Renal cortex interstitium (tissue), 11 donors: ENCODE data around the gene CDC42EP2. TPM values are rescaled to one million over a fixed set of nuclear protein-coding genes. Genes with fewer than 3 reads are reported as not detected.

Source experiments
- DNase-seq, 11 donors: peaks; one replicate each; pipeline ENCODE4 v3.0.0-alpha.2; 2013; ENCODE audit warnings: low read depth in 9 of 11, low spot score in 4 of 11; ENCODE audit errors: extremely low read depth in 1 of 11
- polyA plus RNA-seq, 3 donors: library from polyadenylated mRNA; unstranded; fragments of 120-200 nt; gene quantifications; one replicate each; pipeline ENCODE4 v1.2.1, GENCODE V29; 2013; ENCODE audit not compliant: insufficient read length in 3 of 3

Gene CDC42EP2
- polyA plus RNA-seq, 3 donors = 8.8 to 12.7 (median 11.3) TPM

GRCh38 chr11:65291613-65292012 is 23.1 kb upstream of the CDC42EP2 start:
- no peak for DNase-seq

DNA sequence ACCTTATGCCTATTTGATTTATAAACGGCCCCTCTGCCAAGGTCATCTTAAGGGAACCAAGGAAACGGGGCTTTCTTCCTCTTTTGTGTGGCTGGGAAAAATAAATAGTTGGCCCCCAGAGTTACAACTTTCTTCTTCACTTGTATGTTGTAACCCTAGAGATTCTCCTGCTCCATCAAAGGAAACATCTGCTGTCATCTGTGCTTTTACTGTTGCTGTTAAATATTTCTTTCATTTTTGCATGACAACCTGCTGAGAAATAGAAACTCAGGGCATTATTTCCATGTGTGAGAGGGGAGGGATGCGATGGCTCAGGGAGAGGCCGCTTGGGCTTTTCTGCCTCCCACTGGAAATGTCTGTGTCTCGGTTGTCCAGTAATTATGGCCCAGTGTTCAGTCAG is 21.8 kb upstream of the CDC42EP2 start:
- no peak for DNase-seq

GRCh38 chr11:65293909-65294381 is 20.7 kb upstream of the CDC42EP2 start:
- DNase-seq = peak in 4 of 11 donors; percentile 63 to 78 (median 72)

- no peak for DNase-seq
Measured at GRCh38 chr11:65295001-65295400, 19.7 kb upstream of the CDC42EP2 start.

- DNase-seq = no peak
Measured at GRCh38 chr11:65295571-65296341, 18.9 kb upstream of the CDC42EP2 start.

- no peak for DNase-seq
Measured at GRCh38 chr11:65297026-65297672, 17.5 kb upstream of the CDC42EP2 start.

- DNase-seq = peak in 1 of 11 donors; percentile 62
Measured at GRCh38 chr11:65298131-65298535, 16.5 kb upstream of the CDC42EP2 start.

DNA sequence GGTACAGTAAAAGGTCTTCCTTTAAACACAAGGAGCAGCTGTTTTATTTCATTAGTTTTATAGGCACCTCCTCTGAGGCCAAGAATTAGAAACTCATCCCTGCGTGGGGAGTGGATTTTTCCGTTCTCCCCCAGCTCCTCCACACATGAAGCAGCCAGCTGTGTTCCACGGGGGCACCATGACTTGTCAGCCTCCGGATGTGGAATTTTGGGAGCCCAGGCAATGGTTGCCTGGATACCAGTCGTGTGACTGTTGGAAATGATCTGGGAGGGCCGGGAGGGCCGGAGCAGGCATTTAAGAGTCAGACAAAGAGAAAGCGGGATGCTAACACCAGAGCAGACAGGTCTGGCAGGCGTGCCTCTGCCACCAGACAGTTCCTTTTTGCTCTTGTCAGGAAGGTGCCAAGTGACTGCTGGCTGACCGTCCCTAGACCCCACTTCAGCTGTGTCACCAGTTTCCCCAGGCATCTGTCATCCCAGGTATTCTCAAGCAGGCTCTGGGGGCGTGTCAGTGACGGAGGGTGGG is 15.9 kb upstream of the CDC42EP2 start:
- peak in 4 of 11 donors; percentile 76 to 86 (median 78) for DNase-seq

DNA sequence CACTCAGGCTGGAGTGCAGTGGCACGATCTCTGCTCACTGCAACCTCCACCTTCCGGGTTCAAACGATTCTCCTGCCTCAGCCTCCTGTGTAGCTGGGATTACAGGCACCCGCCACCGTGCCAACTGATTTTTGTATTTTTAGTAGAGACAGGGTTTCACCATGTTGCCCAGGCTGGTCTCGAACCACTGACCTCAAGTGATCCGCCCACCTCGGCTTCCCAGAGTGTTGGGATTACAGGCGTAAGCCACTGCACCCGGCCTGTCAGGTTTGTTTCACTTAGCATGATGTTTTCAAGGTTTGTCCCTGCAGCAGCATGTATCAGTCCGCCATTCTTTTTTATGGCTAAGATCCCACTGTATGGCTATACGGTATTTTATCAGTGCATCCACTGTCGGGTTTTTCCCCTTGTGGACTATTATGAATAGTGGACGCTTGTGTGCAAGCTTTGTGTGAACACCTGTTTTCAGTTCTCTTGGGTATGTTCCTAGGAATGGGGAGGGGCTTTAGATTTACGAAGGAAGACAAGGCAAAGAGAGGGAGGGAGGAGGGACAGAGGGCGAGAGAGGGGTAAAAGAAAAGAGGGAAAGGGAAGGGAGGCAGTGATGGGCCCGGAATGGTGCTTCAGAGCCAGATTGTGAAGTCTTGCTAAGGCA is 13.9 kb upstream of the CDC42EP2 start:
- DNase-seq = no peak

DNA sequence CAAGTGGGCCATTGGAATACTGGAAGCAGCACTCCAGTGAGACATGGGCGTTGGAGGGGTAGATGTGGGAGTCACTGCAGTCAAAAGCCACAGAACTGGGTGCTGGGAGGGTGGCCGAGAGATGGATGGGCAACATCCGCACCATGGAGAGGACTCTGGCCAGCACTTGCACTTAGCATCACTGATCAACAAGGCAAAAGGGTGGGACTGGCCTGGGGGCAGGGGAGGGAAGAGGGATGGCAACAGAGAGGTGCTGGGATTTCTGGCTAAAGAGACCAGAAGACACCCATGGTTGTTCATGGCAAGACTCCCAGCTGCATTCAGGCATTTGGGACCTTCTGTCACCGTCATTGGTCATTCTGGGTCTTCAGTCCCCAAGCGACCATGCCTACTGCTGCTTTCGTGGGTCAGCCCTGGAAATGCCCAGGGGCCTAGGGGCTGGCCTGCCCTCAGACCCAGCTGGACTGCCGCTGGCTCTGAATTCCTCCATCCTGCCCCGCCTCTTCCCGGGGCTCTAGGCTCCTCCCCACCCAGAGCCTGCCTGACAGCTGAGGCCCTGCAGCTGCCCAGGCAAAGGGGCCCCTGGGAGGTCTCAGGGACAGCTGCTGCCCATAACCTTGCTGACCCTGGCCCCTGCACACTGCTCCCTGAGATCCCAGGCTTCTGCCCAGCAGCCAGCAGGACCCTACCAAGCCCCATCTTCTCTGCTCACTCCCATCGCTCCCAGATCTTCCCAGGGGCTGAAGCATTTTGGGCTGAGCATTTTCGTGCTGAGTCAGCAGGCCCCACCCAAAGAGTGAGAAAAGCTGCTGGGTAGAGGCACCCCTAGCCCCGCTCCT is 13.0 kb upstream of the CDC42EP2 start:
- peak in 2 of 11 donors; percentile 63 to 70 for DNase-seq

- DNase-seq = no peak
Measured at GRCh38 chr11:65303555-65303954, 11.1 kb upstream of the CDC42EP2 start.

GRCh38 chr11:65304110-65304509 is 10.6 kb upstream of the CDC42EP2 start:
- DNase-seq = no peak

- no peak for DNase-seq
Measured at GRCh38 chr11:65304613-65305012, 10.1 kb upstream of the CDC42EP2 start.

GRCh38 chr11:65305501-65306268 is 9.0 kb upstream of the CDC42EP2 start:
- DNase-seq = no peak

GRCh38 chr11:65307298-65308229 is 7.1 kb upstream of the CDC42EP2 start:
- no peak for DNase-seq

DNA sequence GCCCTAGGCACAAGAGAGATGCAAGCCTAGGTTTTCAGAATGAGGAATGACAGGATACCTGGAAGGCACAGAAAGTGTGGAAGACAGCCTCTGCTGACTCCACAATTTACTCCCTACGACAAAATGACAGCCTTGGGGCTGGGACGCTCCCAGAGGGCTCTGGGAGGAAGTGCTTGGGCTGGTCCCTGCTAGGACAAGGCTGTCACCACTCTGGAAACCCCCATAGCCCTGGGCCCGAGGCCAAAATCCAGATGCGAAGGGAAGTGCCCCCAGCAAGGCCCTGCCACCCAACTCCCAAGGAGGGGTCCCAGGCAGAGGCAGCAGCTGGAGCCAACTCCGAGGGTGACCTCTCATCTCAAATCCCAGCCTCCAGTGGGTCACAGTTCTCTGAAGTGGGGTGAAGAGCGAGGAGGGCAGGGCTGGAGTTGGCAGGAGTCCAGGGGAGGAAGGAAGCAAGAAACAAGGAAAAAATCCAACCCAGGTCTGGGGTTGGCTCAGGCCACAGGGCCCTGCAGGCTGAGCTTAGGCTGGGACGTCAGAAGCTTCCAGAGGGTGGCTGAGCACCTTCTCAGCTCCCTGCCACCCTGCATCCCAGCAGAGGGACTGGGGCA is 6.3 kb upstream of the CDC42EP2 start:
- DNase-seq = peak in 1 of 11 donors; percentile 31

- no peak for DNase-seq
Measured at GRCh38 chr11:65309006-65309405, 5.7 kb upstream of the CDC42EP2 start.
